Endothelial cell (in vitro differentiated cells): Measurements from ENCODE around the gene IGDCC3. TPM values are rescaled to one million over a fixed set of nuclear protein-coding genes. Genes with fewer than 3 reads are reported as not detected.

Source experiments
- DNase-seq: peaks from one replicate; pipeline ENCODE4 v3.0.0; 2021; ENCODE audit warnings: low spot score
- H3K27ac Mint-ChIP-seq: one replicate; pipeline ENCODE4 v1.8.0; 2021; ENCODE audit warnings: mixed read lengths, inconsistent platforms; ENCODE audit not compliant: unreplicated experiment
- H3K27me3 Mint-ChIP-seq: one replicate; pipeline ENCODE4 v1.8.0; 2021; ENCODE audit warnings: mild to moderate bottlenecking, moderate library complexity, mixed read lengths, inconsistent platforms; ENCODE audit not compliant: unreplicated experiment
- H3K36me3 Mint-ChIP-seq: one replicate; pipeline ENCODE4 v1.8.0; 2021; ENCODE audit warnings: mild to moderate bottlenecking, low read depth, mixed read lengths, inconsistent platforms; ENCODE audit not compliant: unreplicated experiment
- H3K4me1 Mint-ChIP-seq: one replicate; pipeline ENCODE4 v1.8.0; 2021; ENCODE audit warnings: mild to moderate bottlenecking, mixed read lengths, inconsistent platforms; ENCODE audit not compliant: unreplicated experiment
- H3K4me3 Mint-ChIP-seq: one replicate; pipeline ENCODE4 v1.8.0; 2021; ENCODE audit warnings: mild to moderate bottlenecking, mixed read lengths, inconsistent platforms; ENCODE audit not compliant: unreplicated experiment
- H3K9me3 Mint-ChIP-seq: one replicate; pipeline ENCODE4 v1.8.0; 2021; ENCODE audit warnings: mixed read lengths, inconsistent platforms; ENCODE audit not compliant: unreplicated experiment
- CTCF ChIP-seq: fragments of 200-600 bp; sonication (generic); IDR thresholded peaks from one replicate; pipeline ENCODE4 v1.5.0; 2021; ENCODE audit warnings: antibody characterized with exemption; ENCODE audit not compliant: unreplicated experiment
- total RNA-seq: library from RNA; stranded (reverse); fragmentation: NEBNext Ultra II Directional; extraction: Animal tissue kit (Norgen Biotek cat#: 25700); gene quantifications from one replicate; pipeline ENCODE4 v1.2.1, GENCODE V29; 2021; ENCODE audit not compliant: unreplicated experiment

The IGDCC3 gene
- total RNA-seq, 1 donor from 2014 or later: 538 TPM

GRCh38 chr15:65307978-65308377 is 69.8 kb downstream of the IGDCC3 start:
- Mint-ChIP-seq H3K4me3 (no peak overlapping the region), H3K4me1 (peaks cover 12% of the 10 kb centered on the region), H3K27ac (no peak overlapping the region), H3K27me3 (peaks cover 5% of the 10 kb centered on the region), H3K36me3 (no peaks in the 10 kb centered on the region), H3K9me3 (no peaks in the 10 kb centered on the region)
- no peak for DNase-seq
- TF ChIP-seq CTCF: no peak

GRCh38 chr15:65306551-65306950 is 71.3 kb downstream of the IGDCC3 start:
- H3K36me3 Mint-ChIP-seq: no peaks in the 10 kb centered on the region
- no peak for DNase-seq
- no peak for TF ChIP-seq CTCF
- peaks cover 6% of the 10 kb centered on the region for H3K4me1 Mint-ChIP-seq
- no peak overlapping the region for H3K27ac Mint-ChIP-seq
- H3K27me3 Mint-ChIP-seq: peaks cover 5% of the 10 kb centered on the region
- H3K4me3 Mint-ChIP-seq: no peak overlapping the region
- H3K9me3 Mint-ChIP-seq: no peaks in the 10 kb centered on the region

- TF ChIP-seq CTCF: no peak
These were observed 72.0 kb downstream of the IGDCC3 start for GRCh38 chr15:65305776-65306175.

GRCh38 chr15:65305150-65305758 is 72.5 kb downstream of the IGDCC3 start:
- no peaks in the 10 kb centered on the region for H3K36me3 Mint-ChIP-seq
- H3K4me1 Mint-ChIP-seq: peaks cover 6% of the 10 kb centered on the region
- TF ChIP-seq CTCF: no peak
- peaks cover 6% of the 10 kb centered on the region for H3K27me3 Mint-ChIP-seq
- no peak for DNase-seq
- peak overlapping the region; percentile 100 for H3K27ac Mint-ChIP-seq
- H3K4me3 Mint-ChIP-seq: no peak overlapping the region
- H3K9me3 Mint-ChIP-seq: no peaks in the 10 kb centered on the region

More at GRCh38 chr15:65305776-65306175, 72.0 kb downstream of the IGDCC3 start:
- Mint-ChIP-seq H3K36me3 (no peaks in the 10 kb centered on the region), H3K4me1 (peaks cover 6% of the 10 kb centered on the region), H3K9me3 (no peaks in the 10 kb centered on the region), H3K27ac (no peak overlapping the region), H3K4me3 (no peak overlapping the region), H3K27me3 (peaks cover 5% of the 10 kb centered on the region)
- DNase-seq: no peak

- Mint-ChIP-seq H3K4me3 (peak within 1 kb of the TSS; percentile 89), H3K27ac (peak within 1 kb of the TSS; percentile 100), H3K9me3 (no peaks in the 10 kb centered on the region), H3K4me1 (peaks cover 6% of the 10 kb centered on the region), H3K27me3 (peaks cover 7% of the 10 kb centered on the region), H3K36me3 (no peaks in the 10 kb centered on the region)
- peak; percentile 68 for DNase-seq
- TF ChIP-seq CTCF: peak; percentile 94
These were observed 73.2 kb downstream of the IGDCC3 start, which contains the start of gene RNU5B-1 for GRCh38 chr15:65304381-65305149. TSS of gene RNU5B-1 (plus strand) at chr15:65304677.
